HUDEP-2 (cell line): ENCODE results near the gene MAGEB1.

ENCODE experiments used
- DNase-seq, 76 experiments: peaks; one replicate each; lab custom pipeline; 2025; ENCODE audit not compliant: unreplicated experiment in 76 of 76; lab: John Stamatoyannopoulos, UW

Gene MAGEB1

DNA sequence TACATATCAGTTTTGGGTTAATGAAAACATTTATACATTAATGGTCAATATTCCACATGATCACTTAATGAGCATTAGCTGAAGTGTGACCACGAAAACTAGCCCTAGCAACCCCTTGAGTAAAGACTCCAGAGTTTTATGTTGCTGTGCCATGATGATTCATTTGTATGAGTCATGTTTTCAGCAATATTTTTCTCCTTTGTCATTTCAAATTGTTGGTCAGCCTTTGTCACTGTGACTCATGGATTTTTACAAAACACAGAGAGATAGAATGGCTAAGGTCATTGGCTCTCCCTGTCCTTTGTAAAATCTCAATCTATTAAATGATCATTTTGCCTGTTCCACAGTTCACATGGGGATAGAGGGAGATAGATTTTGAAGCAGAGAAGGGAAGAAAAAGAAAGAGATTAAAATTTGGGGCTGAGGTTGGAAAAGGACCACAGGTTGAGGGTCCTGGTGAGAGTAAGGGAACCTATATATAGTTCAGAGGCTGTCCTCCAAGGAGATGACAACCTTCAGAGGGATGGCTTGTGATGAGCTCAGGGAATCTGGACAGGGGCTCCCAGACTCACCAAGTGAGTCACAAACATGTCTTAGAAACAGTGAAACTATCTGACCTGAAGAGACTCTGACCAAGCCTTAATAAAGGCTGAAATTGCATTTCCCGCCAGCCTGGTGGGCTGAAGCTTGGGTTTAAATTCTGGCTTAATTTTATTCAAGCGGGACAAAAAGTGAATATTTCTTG is 36.7 kb downstream of the MAGEB1 start:
- DNase-seq = peak in 9 of 76 experiments; percentile 0 to 39 (median 6)

DNA sequence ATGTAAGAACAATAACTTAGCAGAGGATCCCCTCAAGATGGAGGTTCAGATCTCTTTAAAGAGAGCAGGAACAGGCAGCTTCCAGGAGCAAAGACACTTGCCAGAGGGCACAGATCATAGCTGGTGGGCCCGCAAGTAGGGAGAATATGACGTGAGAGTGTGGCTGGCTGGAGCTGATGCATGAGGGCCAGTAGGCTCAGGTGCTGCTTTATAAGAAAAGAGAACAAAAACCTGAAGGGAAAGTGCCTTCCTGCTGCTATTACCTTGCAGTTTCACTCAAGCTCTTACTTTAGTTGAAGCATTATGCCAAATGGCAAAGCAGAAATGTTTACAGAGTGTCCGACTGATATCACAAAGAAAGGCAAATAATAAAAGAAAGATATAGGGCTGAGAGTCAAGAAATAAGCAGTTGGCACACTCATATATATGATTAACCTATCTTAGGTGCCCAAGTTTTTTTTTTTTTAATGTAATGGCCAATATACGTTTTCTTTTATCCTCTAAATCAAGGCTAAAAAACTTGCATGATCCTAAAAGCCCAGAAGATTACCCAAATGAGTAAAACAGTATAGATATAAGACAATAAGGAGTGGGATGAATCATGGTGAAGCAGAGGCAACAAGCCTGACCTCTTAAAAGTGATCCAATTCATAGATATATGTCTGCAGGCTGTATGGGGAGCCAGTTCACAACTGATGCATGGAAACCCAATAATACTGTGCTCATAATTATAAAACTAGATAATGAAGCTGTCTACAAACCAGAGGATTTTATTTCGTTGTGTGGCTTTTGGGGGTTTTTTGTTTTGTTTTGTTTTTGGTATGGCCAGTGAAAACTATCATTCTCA is 49.7 kb downstream of the MAGEB1 start:
- no peak for DNase-seq

DNA sequence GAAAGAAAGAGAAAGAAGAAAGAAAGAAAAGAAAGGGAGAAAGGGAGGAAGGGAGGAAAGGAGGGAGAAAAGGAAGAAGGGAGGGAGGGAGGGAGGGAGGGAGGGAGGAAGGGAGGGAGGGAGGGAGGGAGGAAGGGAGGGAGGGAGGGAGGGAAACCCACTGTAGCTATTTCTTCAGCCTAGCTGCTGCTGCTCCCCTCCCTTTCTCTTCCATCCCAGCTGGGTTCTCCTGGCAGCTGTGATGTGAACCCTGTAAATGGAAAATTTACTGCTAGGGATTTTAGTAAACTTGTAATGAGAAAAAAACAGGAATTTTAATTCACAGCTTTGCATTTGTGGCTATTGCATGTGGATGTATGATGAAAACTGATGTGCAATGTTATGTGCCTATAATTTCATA is 54.3 kb downstream of the MAGEB1 start:
- no peak for DNase-seq
